ENCODE results near the gene NOTCH1.

DNA sequence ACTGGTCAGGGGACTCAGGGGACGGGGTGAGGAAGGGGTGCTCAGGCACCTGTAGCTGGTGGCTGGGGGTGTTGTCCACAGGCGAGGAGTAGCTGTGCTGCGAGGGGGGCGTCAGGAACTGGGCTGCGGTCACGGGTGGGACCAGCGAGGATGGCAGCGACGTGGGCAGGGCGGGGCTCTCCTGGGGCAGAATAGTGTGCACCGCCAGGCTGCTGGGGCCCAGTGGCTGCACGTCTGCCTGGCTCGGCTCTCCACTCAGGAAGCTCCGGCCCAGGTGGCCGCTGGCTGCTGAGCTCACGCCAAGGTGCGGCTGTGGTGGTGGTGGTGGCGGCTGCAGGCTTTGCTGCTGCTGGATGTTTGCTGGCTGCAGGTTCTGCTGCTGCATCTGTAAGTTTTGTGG lies 49.7 kb downstream of the NOTCH1 start:
- TF ChIP-seq ELF4 (CRISPR knock-in tag; IDR thresholded peaks at IDR 0.05; ENCODE audit: low read depth) (no peak), ZNF219 (CRISPR knock-in tag; IDR thresholded peaks at IDR 0.05; ENCODE audit: borderline replicate concordance) (no peak), GTF2I (CRISPR knock-in tag; conservative IDR thresholded peaks at IDR 0.05) (no peak), CTCF (IDR thresholded peaks at IDR 0.05) (no peak)

Measured in WTC11 (cell line).